Raji (cell line): ENCODE measurements around the gene THOP1.

ENCODE experiments used
- POLR2A ChIP-seq: IDR thresholded peaks from 2 replicates; pipeline ENCODE4 v1.6.1; 2011; ENCODE audit warnings: low read depth, low read length, control low read depth; ENCODE audit not compliant: insufficient read depth

The THOP1 gene

DNA sequence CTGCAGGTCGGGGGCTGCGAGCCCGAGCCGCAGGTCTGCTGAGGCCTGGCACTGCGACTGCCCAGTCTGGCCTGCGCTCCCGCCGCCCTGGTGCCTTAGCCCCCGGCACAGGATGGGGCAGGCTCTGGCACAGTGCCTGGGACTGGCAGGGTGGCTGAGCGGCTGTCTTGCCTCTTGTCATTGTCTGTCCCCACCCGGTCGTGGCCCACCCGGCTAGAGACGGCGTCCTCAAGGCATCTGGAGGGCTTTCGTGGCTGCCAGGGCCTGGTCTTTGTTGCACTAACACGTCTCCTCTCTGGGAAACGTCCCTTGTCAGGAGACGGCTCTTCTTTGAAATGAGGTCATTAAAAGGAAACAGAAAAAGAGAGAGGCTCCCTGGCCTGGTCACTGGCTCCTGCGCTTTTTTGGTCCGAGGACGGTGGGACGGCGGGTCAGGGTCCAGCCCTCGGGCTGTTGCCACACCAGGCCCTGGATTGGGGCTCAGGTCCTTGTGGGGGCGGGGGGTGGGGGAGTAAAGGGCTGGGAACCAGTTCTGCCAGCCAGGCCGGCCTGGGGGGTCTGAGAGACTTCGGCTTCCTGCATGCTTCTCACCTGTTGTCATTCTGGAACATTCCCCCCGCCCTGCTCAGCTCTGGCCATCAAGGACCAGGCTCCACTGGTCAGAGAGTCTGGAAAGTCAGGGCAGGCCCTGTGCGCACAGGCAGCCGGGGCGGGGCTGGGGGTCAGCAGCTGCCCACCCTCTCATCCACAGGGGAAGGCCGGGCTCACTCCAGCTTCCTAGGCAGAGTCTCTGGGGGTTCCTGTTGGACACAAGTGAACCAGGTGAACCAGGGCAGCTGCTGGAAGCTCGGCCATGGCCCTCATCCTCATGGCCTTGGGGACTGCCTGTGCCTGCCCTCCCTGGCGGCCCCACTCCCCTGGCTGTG lies 28.2 kb downstream of the THOP1 start:
- no peak for TF ChIP-seq POLR2A

GRCh38 chr19:2814426-2814825 lies 29.1 kb downstream of the THOP1 start:
- no peak for TF ChIP-seq POLR2A

GRCh38 chr19:2815191-2815614 lies 29.9 kb downstream of the THOP1 start:
- TF ChIP-seq POLR2A = no peak

DNA sequence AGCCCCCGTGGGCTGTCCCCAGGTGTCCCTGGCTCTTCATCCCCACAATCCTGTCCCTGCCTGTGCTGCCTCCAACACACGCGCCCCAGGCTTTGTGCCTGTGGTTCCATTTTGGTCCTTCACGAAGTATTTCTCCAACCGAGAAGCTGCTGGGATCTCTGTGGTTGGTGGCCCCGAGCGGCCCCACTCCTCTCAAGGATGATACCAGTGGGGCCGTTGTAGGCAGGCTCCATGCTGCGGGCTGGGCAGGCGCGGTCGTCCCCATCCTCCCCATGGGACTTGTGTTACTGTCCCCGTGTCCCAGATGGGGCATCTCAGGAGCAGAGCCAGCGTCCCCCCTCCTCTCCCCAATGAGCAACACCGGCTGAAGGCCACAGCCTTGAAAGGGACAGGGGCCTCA lies 30.6 kb downstream of the THOP1 start:
- no peak for TF ChIP-seq POLR2A

GRCh38 chr19:2816641-2817040 lies 31.3 kb downstream of the THOP1 start:
- TF ChIP-seq POLR2A = no peak

DNA sequence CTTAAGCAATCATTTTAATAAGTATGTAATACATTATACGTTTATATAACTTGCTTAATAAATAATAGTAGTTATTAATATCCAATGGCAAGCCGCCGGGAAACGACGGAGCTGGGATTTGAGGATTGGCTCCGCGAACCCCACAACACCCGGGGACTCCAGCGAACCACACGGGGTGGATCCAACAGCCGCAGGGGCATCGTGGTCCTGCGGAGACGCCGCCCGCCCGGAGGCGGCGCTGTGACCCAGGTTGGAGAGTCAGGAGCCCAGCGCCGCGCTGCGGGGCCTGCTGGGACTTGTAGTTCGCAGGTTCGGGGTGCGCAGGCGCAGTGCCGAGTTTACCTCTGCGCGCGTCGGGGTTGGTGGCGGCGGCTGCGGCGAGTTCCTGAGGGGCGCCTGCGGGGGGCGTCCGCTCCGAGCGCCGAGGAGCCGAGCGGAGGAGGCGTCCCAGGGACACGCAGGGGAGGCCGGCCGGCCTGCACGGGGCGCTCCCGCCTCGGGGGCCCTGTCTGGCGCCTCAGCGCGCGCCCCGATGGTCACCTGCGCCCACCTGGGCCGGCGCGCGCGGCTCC lies 34.3 kb downstream of the THOP1 start, which contains the start of gene ZNF554:
ZNF554 (plus strand) TSS at position 329 of the 572 bp plus-strand sequence; CDS start at position 533, 204 bp downstream.
- peak; percentile 61 for TF ChIP-seq POLR2A

GRCh38 chr19:2820112-2820702 lies 34.9 kb downstream of the THOP1 start:
- TF ChIP-seq POLR2A = no peak

GRCh38 chr19:2822846-2823245 lies 37.5 kb downstream of the THOP1 start:
- no peak for TF ChIP-seq POLR2A

DNA sequence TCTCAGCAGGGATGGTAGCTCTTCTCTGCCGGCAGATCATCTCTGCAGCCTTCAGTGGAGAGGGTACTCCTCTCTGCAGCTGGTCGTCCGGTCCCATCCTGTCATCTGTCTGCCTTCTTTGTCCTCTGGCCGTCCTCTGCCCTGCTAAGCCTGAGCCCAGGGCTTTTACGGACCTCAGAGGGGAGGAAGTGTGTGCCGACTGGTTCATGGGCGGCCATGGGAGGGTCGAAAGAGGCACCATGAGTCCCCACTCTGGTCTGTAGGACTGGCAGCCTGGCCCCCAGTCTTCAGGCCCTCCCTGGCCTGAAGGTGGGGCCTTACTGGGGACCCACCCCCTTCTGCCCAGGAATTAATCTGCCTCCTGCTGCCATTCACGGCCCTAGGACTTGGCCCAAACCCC lies 38.3 kb downstream of the THOP1 start:
- no peak for TF ChIP-seq POLR2A

DNA sequence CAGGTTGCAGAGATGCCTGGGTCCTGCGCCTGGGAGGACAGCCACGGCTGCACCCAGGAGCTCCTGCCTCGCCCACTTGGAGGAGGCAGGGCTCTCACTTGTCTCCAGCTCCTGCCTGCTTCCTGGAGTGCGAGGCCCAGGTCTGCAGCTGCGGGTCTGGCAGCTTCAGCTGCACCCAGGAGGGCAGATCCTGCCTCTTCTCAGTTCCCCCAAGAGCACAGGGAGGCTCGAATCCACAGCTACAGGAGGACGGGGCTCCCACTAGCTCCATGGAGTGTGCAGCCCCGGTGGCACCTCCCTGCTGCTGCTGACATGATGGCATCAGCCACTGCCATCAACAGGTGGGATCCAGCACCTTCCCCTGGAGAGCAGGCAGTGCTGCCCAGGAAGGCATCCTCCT lies 38.8 kb downstream of the THOP1 start:
- TF ChIP-seq POLR2A = no peak

DNA sequence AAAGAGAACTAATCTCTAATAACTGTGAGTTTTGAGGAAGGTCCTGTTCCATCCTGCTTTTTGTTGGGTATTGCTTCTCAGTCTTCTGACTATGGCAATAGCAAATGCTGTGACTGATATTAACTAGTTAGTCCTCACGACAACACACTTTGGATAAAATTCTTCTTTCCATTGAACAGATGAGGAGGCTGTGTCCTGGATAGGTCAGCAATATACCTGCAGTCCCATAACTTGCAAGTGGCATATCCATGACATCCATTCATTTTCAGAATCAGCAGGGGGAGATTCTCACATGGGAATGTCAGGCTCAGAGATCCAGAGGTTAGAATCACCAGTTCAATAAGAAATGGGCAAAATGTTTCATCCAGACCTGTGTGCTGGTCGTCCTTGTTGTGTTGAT lies 41.7 kb downstream of the THOP1 start:
- TF ChIP-seq POLR2A = no peak

DNA sequence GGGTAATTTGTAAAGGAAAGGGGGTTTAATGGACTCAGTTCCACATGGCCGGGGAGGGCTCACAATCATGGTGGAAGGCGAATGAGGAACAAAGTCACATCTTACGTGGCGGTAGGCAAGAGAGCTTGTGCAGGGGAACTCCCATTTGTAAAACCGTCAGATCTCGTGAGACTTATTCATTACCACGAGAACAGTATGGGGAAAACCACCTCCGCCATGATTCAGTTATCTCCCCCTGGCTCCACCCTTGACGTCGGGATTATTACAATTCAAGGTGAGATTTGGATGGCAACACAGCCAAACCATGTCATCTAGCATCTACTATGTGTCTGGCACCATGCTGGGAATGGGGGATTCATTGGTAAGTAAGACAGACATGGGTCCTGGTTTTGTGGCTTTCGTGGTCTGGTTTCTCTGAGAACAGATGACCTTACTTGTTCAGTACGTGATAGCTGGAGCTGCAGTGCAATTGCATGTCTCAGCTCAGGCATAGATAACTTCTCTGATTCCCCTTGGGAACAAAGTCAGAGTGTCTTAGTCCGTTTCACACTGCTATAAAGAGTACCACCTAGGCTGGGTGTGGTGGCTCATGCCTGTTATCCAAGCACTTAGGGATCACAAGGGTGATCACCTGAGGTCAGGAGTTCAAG lies 42.7 kb downstream of the THOP1 start:
- TF ChIP-seq POLR2A = no peak

DNA sequence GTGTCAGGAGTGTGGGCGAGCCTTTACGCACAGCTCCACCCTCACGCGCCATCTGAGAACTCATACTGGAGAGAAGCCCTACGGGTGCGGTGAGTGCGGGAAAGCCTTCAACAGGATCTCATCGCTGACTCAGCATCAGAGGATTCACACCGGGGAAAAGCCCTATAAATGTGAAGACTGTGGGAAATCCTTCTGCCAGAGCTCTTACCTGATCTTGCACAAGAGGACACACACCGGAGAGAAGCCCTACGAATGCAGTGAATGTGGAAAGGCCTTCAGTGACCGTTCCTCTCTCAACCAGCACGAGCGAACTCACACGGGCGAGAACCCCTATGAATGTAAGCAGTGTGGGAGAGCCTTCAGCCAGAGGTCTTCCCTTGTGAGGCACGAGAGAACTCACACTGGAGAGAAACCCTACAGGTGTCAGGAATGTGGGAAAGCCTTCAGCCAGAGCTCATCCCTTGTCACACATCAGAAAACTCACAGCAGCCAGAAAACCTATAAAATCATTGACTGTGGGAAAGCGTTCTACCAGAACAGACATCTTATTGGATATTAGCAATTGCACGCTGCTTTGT lies 49.1 kb downstream of the THOP1 start:
- no peak for TF ChIP-seq POLR2A

DNA sequence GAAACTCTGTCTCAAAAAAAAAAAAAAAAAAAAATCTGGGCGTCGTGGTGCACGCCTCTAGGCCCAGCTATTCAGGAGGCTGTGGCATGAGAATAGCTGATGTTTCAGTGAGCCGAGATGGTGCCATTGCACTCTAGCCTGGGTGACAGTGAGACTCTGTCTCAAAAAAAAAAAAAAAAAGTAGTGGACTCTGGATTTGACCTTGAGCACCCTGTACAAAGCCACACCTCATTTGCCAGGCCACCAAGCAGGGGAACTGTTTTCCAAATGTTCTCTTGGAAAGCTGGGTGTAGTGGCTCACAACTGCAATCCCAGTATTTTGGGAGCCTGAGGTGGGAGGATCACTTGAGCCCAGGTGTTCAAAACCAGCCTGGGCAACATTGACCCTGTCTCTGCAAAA lies 52.1 kb downstream of the THOP1 start:
- TF ChIP-seq POLR2A = no peak
